ENCODE results near the gene GLDN.

GLDN gene

GRCh38 chr15:51356983-51357382 is 15.5 kb downstream of the GLDN start:
- no peak for DNase-seq (ENCODE audit: low spot score)

GRCh38 chr15:51359981-51360380 is 18.5 kb downstream of the GLDN start:
- no peak for DNase-seq (ENCODE audit: low spot score)

- DNase-seq (ENCODE audit: low spot score), result no peak
Observed at GRCh38 chr15:51363383-51363782, 21.9 kb downstream of the GLDN start.

GRCh38 chr15:51365417-51365816 is 24.0 kb downstream of the GLDN start:
- no peak for DNase-seq (ENCODE audit: low spot score)

- DNase-seq (ENCODE audit: low spot score), result no peak
Observed at GRCh38 chr15:51366071-51366470, 24.6 kb downstream of the GLDN start.

GRCh38 chr15:51366920-51367319 is 25.5 kb downstream of the GLDN start:
- DNase-seq (ENCODE audit: low spot score), result no peak

GRCh38 chr15:51367322-51367976 is 26.0 kb downstream of the GLDN start:
- no peak for DNase-seq (ENCODE audit: low spot score)

GRCh38 chr15:51368307-51368706 is 26.9 kb downstream of the GLDN start:
- DNase-seq (ENCODE audit: low spot score), result no peak

GRCh38 chr15:51368751-51369450 is 27.4 kb downstream of the GLDN start:
- DNase-seq (ENCODE audit: low spot score), result no peak

- DNase-seq (ENCODE audit: low spot score), result no peak
Observed at GRCh38 chr15:51369451-51369761, 28.0 kb downstream of the GLDN start.

GRCh38 chr15:51371266-51371665 is 29.8 kb downstream of the GLDN start:
- DNase-seq (ENCODE audit: low spot score), result no peak

GRCh38 chr15:51374131-51374530 is 32.7 kb downstream of the GLDN start:
- DNase-seq (ENCODE audit: low spot score), result no peak

- peak; percentile 47 for DNase-seq (ENCODE audit: low spot score)
Observed at GRCh38 chr15:51375966-51376640, 34.6 kb downstream of the GLDN start.

GRCh38 chr15:51377038-51377786 is 35.8 kb downstream of the GLDN start:
- peak; percentile 4 for DNase-seq (ENCODE audit: low spot score)

- DNase-seq (ENCODE audit: low spot score), result no peak
Observed at GRCh38 chr15:51378406-51378805, 37.0 kb downstream of the GLDN start.

- DNase-seq (ENCODE audit: low spot score), result no peak
Observed at GRCh38 chr15:51379390-51379789, 37.9 kb downstream of the GLDN start.

GRCh38 chr15:51380999-51381806 is 39.7 kb downstream of the GLDN start:
- peak; percentile 84 for DNase-seq (ENCODE audit: low spot score)

- DNase-seq (ENCODE audit: low spot score), result peak; percentile 59
Observed at GRCh38 chr15:51382787-51383186, 41.3 kb downstream of the GLDN start.

- no peak for DNase-seq (ENCODE audit: low spot score)
Observed at GRCh38 chr15:51386029-51386428, 44.6 kb downstream of the GLDN start.

GRCh38 chr15:51386486-51386885 is 45.0 kb downstream of the GLDN start:
- no peak for DNase-seq (ENCODE audit: low spot score)

GRCh38 chr15:51386960-51387698 is 45.7 kb downstream of the GLDN start:
- no peak for DNase-seq (ENCODE audit: low spot score)
